H1 (cell line): ENCODE results near the gene AGBL4. TPM values are rescaled to one million over a fixed set of nuclear protein-coding genes. Genes with fewer than 3 reads are reported as not detected.

Source experiments
- CTCF ChIA-PET: fragments of 300-600 bp; sonication (Branson Sonifier 250); formaldehyde crosslinking; loops from one replicate; lab custom pipeline; 2021; ENCODE audit not compliant: partially characterized antibody; lab: Charles Lee
- POLR2A ChIA-PET: fragments of 300-600 bp; sonication (Branson Sonifier 250); formaldehyde crosslinking; loops from one replicate; lab custom pipeline; 2021; ENCODE audit warnings: inconsistent platforms; ENCODE audit not compliant: partially characterized antibody; lab: Charles Lee
- DNase-seq, 2 experiments: peaks; one replicate each; pipeline versions ENCODE4 v3.0.0 to v3.0.0-alpha.2; 2010 to 2022; ENCODE audit warnings: low spot score in 2 of 2, low read depth in 1 of 2, mixed read lengths in 1 of 2
- FAIRE-seq: peaks from 2 replicates; lab custom pipeline; 2011; peaks lifted over from hg19 to GRCh38; lab: Jason Lieb, UNC
- H2AFZ ChIP-seq: 2 replicates; pipeline ENCODE4 v1.8.1; 2012; ENCODE audit warnings: low read length, inconsistent platforms
- H2AK5ac ChIP-seq: 2 replicates; pipeline ENCODE4 v1.6.1; 2013; ENCODE audit warnings: low read depth, low read length
- H2BK120ac ChIP-seq: replicated peaks from 2 replicates; pipeline ENCODE3; 2013; ENCODE audit warnings: low read depth, low read length, inconsistent platforms
- H2BK12ac ChIP-seq: 2 replicates; pipeline ENCODE4 v1.6.1; 2013; ENCODE audit warnings: low read depth, low read length
- H2BK15ac ChIP-seq: 2 replicates; pipeline ENCODE4 v1.6.1; 2013; ENCODE audit warnings: low read length
- H2BK20ac ChIP-seq: 2 replicates; pipeline ENCODE4 v1.6.1; 2013; ENCODE audit warnings: low read length
- H2BK5ac ChIP-seq: 2 replicates; pipeline ENCODE4 v1.6.1; 2013; ENCODE audit warnings: low read depth, low read length
- H3K14ac ChIP-seq: 2 replicates; pipeline ENCODE4 v1.6.1; 2013; ENCODE audit warnings: inconsistent platforms; ENCODE audit not compliant: insufficient read length
- H3K18ac ChIP-seq: 2 replicates; pipeline ENCODE4 v1.6.1; 2013; ENCODE audit warnings: low read length; ENCODE audit errors: extremely low read depth
- H3K23ac ChIP-seq: 2 replicates; pipeline ENCODE4 v1.6.1; 2013; ENCODE audit warnings: inconsistent platforms; ENCODE audit not compliant: insufficient read length
- H3K23me2 ChIP-seq: 2 replicates; pipeline ENCODE4 v1.6.1; 2013; ENCODE audit warnings: low read depth, low read length
- H3K27ac ChIP-seq: 2 replicates; pipeline ENCODE4 v1.6.1; 2011; ENCODE audit warnings: low read depth, low read length, inconsistent platforms
- H3K27me3 ChIP-seq, 4 experiments: replicated peaks in 1 of 4; 1 replicate in 1 of 4; 2 replicates in 3 of 4; pipeline versions ENCODE4 v1.6.1 to v1.8.1; 2011 to 2013; ENCODE audit warnings: low read length in 3 of 4, mild to moderate bottlenecking in 3 of 4, inconsistent platforms in 2 of 4, mixed read lengths in 2 of 4, moderate library complexity in 1 of 4; ENCODE audit not compliant: control insufficient read depth in 3 of 4, insufficient read depth in 3 of 4; ENCODE audit errors: extremely low read depth in 1 of 4
- H3K36me3 ChIP-seq, 4 experiments: 2 replicates each; pipeline versions ENCODE4 v1.6.1 to v1.8.1; 2011 to 2013; ENCODE audit warnings: mild to moderate bottlenecking in 4 of 4, low read length in 3 of 4, moderate library complexity in 2 of 4, control low read depth in 1 of 4, inconsistent platforms in 1 of 4; ENCODE audit not compliant: insufficient read depth in 4 of 4, control insufficient read depth in 2 of 4
- H3K4ac ChIP-seq: replicated peaks from 2 replicates; pipeline ENCODE3; 2013; ENCODE audit warnings: low read length, low read depth, mixed read lengths, inconsistent platforms; ENCODE audit not compliant: insufficient read length
- H3K4me1 ChIP-seq, 4 experiments: replicated peaks in 1 of 4; 1 replicate in 1 of 4; 2 replicates in 3 of 4; pipeline versions ENCODE4 v1.6.1 to v1.8.1; 2011 to 2013; ENCODE audit warnings: low read length in 3 of 4, inconsistent platforms in 2 of 4, mixed read lengths in 1 of 4; ENCODE audit not compliant: insufficient read depth in 4 of 4, control insufficient read depth in 3 of 4
- H3K4me2 ChIP-seq, 2 experiments: 2 replicates each; pipeline versions ENCODE4 v1.6.1 to v1.8.1; 2011 to 2013; ENCODE audit warnings: low read depth in 2 of 2, low read length in 2 of 2, control low read depth in 1 of 2, inconsistent platforms in 1 of 2, mild to moderate bottlenecking in 1 of 2; ENCODE audit not compliant: insufficient read depth in 1 of 2
- H3K4me3 ChIP-seq, 4 experiments: fragments of 200-600, 300-600 bp in 1 of 4; sonication (generic), shearing (Covaris generic), sonication (Bioruptor Twin) in 1 of 4; 2 replicates each; pipeline versions ENCODE4 v1.5.1 to v1.8.1; 2011 to 2016; ENCODE audit warnings: low read length in 4 of 4, low read depth in 3 of 4, control low read depth in 2 of 4, inconsistent platforms in 2 of 4, mild to moderate bottlenecking in 2 of 4, mixed read lengths in 1 of 4, moderate library complexity in 1 of 4; ENCODE audit not compliant: insufficient read depth in 2 of 4; ENCODE audit errors: extremely low read depth in 1 of 4
- H3K56ac ChIP-seq: replicated peaks from 2 replicates; pipeline ENCODE3; 2013; ENCODE audit warnings: low read depth, mild to moderate bottlenecking, mixed read lengths, low read length, inconsistent platforms; ENCODE audit not compliant: insufficient read length
- H3K79me1 ChIP-seq: 2 replicates; pipeline ENCODE4 v1.6.1; 2013; ENCODE audit warnings: low read depth, low read length, control low read depth
- H3K79me2 ChIP-seq, 2 experiments: 2 replicates each; pipeline versions ENCODE4 v1.6.1 to v1.8.1; 2012 to 2013; ENCODE audit warnings: low read length in 2 of 2, mild to moderate bottlenecking in 2 of 2, inconsistent platforms in 1 of 2; ENCODE audit not compliant: insufficient read depth in 2 of 2, control insufficient read depth in 1 of 2
- H3K9ac ChIP-seq, 4 experiments: replicated peaks in 1 of 4; 1 replicate in 1 of 4; 2 replicates in 3 of 4; pipeline versions ENCODE4 v1.6.1 to v1.8.1; 2011 to 2013; ENCODE audit warnings: low read depth in 3 of 4, low read length in 3 of 4, control low read depth in 2 of 4, mild to moderate bottlenecking in 2 of 4, moderate library complexity in 2 of 4, inconsistent platforms in 1 of 4; ENCODE audit errors: extremely low read depth in 1 of 4
- H3K9me3 ChIP-seq, 2 experiments: 2 replicates each; pipeline versions ENCODE4 v1.6.1 to v1.8.1; 2012 to 2013; ENCODE audit warnings: mild to moderate bottlenecking in 2 of 2, moderate library complexity in 2 of 2, control low read depth in 1 of 2, inconsistent platforms in 1 of 2, low read depth in 1 of 2, low read length in 1 of 2, mixed read lengths in 1 of 2; ENCODE audit not compliant: insufficient read depth in 2 of 2
- H4K20me1 ChIP-seq, 2 experiments: replicated peaks in 1 of 2; 2 replicates each; pipeline versions ENCODE3 to v1.8.1; 2011 to 2013; ENCODE audit warnings: inconsistent platforms in 2 of 2, low read length in 2 of 2, mild to moderate bottlenecking in 1 of 2; ENCODE audit not compliant: insufficient read depth in 2 of 2, control insufficient read depth in 1 of 2
- H4K5ac ChIP-seq: 2 replicates; pipeline ENCODE4 v1.6.1; 2013; ENCODE audit warnings: low read length, low read depth, mixed read lengths, inconsistent platforms; ENCODE audit not compliant: insufficient read length
- H4K8ac ChIP-seq: 2 replicates; pipeline ENCODE4 v1.8.0; 2013; ENCODE audit warnings: mild to moderate bottlenecking, moderate library complexity, low read length, inconsistent platforms; ENCODE audit not compliant: insufficient read depth; ENCODE audit errors: extremely low read depth
- H4K91ac ChIP-seq: replicated peaks from 2 replicates; pipeline ENCODE3; 2013; ENCODE audit warnings: low read length, mixed read lengths, inconsistent platforms; ENCODE audit not compliant: insufficient read length
- CBX5 ChIP-seq: fragments of 300-800, 300-1000 bp; sonication (generic); IDR thresholded peaks from 2 replicates; pipeline ENCODE4 v1.7.1; 2016; ENCODE audit warnings: antibody characterized with exemption, low read length, low read depth
- CEBPB ChIP-seq: IDR thresholded peaks from 2 replicates; pipeline ENCODE4 v1.6.1; 2012; ENCODE audit warnings: low read depth, low read length
- HDAC2 ChIP-seq, 2 experiments: fragments of 300-600 bp in 1 of 2; sonication (generic) in 1 of 2; IDR thresholded peaks; 2 replicates each; pipeline ENCODE4 v1.6.1; 2011 to 2012; ENCODE audit warnings: low read depth in 2 of 2, low read length in 2 of 2, mild to moderate bottlenecking in 2 of 2, moderate library complexity in 2 of 2, borderline replicate concordance in 1 of 2, inconsistent platforms in 1 of 2
- HDAC6 ChIP-seq: IDR thresholded peaks from one replicate; pipeline ENCODE4 v1.7.1; 2012; ENCODE audit warnings: low read depth, mild to moderate bottlenecking, inconsistent platforms, low read length, moderate library complexity
- KDM1A ChIP-seq: fragments of 200-600, 300-600 bp; sonication (generic); IDR thresholded peaks from 2 replicates; pipeline ENCODE4 v1.7.1; 2016; ENCODE audit warnings: mild to moderate bottlenecking, low read length, borderline replicate concordance
- KDM4A ChIP-seq: IDR thresholded peaks from one replicate; pipeline ENCODE4 v1.7.1; 2012; ENCODE audit warnings: low read depth, mild to moderate bottlenecking, moderate library complexity, low read length, inconsistent platforms; ENCODE audit not compliant: severe bottlenecking
- NANOG ChIP-seq: IDR thresholded peaks from 2 replicates; pipeline ENCODE4 v1.6.1; 2011; ENCODE audit warnings: low read length, low read depth, mild to moderate bottlenecking, inconsistent platforms; ENCODE audit not compliant: insufficient read depth, poor library complexity, severe bottlenecking
- RAD21 ChIP-seq, 2 experiments: IDR thresholded peaks in 1 of 2; conservative IDR thresholded peaks in 1 of 2; 2 replicates each; pipeline ENCODE4 v1.6.1; 2011; ENCODE audit warnings: low read depth in 2 of 2, low read length in 2 of 2, improper control_type of control experiment in 1 of 2, inconsistent platforms in 1 of 2, mild to moderate bottlenecking in 1 of 2, moderate library complexity in 1 of 2
- SRF ChIP-seq: IDR thresholded peaks from 2 replicates; pipeline ENCODE4 v1.6.1; 2011; ENCODE audit warnings: mild to moderate bottlenecking, low read depth, low read length, moderate library complexity
- SUZ12 ChIP-seq: fragments of 200-600 bp; sonication (generic); IDR thresholded peaks from 2 replicates; pipeline ENCODE4 v1.6.1; 2012; ENCODE audit warnings: mild to moderate bottlenecking, inconsistent platforms, low read length, moderate library complexity, mixed read lengths
- WGBS, 2 experiments: shearing (Covaris generic) in 1 of 2; methylation state at CpG; one replicate each; pipeline versions ENCODE4 v1.1.6 to v1.1.7; 2013 to 2015; ENCODE audit warnings: low lambda C conversion rate in 2 of 2, mixed read lengths in 2 of 2, inconsistent platforms in 1 of 2, low coverage in 1 of 2, missing lambda C conversion rate in 1 of 2; ENCODE audit not compliant: insufficient replicate concordance in 2 of 2, insufficient coverage in 1 of 2, insufficient read length in 1 of 2; ENCODE audit errors: extremely low coverage in 1 of 2, missing lambda C conversion rate in 1 of 2; 5-methylcytosine and 5-hydroxymethylcytosine counted together
- polyA plus RNA-seq, 7 experiments: library from polyadenylated mRNA; depleted of rRNA in 3 of 7; stranded (reverse) in 5 of 7; unstranded in 2 of 7; fragments of >200 nt in 5 of 7; fragments of 200-250 nt in 2 of 7; gene quantifications; 1 replicate in 5 of 7; 2 replicates in 1 of 7; 4 replicates in 1 of 7; pipeline versions ENCODE4 v1.2.1 to v1.2.3, GENCODE V29; 2011 to 2013; ENCODE audit warnings: missing spikeins in 2 of 7, mixed read lengths in 2 of 7
- total RNA-seq: library from RNA; stranded (reverse); fragmentation: NEBNext Ultra II Directional; extraction: Animal tissue kit (Norgen Biotek cat#: 25700); gene quantifications from 2 replicates; pipeline ENCODE4 v1.2.1, GENCODE V29; 2021

AGBL4 gene
- total and polyA plus RNA-seq, 2 of the 8 experiments (the other 6 are each of a cell fraction or from before 2014, with no cell fraction given) = 0.41 to 0.45 TPM

- Histone ChIP-seq H3K4me3 (no peak overlapping the region), H3K18ac (no peak overlapping the region), H2BK15ac (no peak overlapping the region), H3K56ac (no peak overlapping the region), H3K14ac (no peak overlapping the region), H3K9me3 (no peaks in the 10 kb centered on the region), H4K5ac (no peak overlapping the region), H4K91ac (peak overlapping the region; percentile 58), H2BK120ac (no peak overlapping the region), H3K79me1 (no peaks in the 10 kb centered on the region), H4K20me1 (no peaks in the 10 kb centered on the region), H3K27ac (no peak overlapping the region), H3K4ac (no peak overlapping the region), H2BK5ac (peak overlapping the region; percentile 81; the same call in 1 of the 2 replicates), H3K23ac (no peak overlapping the region), H3K79me2 (no peaks in the 10 kb centered on the region), H3K9ac (no peak overlapping the region), H3K23me2 (no peaks in the 10 kb centered on the region), H4K8ac (no peak overlapping the region; the same call in 1 of the 2 replicates), H2AK5ac (no peak overlapping the region), H3K36me3 (no peaks in the 10 kb centered on the region), H2BK12ac (0 out of 2 replicates have a peak overlapping the region, but pooled peaks have one; percentile 76), H2AFZ (0 out of 2 replicates have a peak overlapping the region, but pooled peaks have one; percentile 51), H3K4me1 (peaks cover 0 to 18% (median 8%) of the 10 kb centered on the region in 4 experiments; a peak in 5 of 7 replicates), H2BK20ac (peak overlapping the region; percentile 75; the same call in 1 of the 2 replicates), H3K27me3 (no peaks in the 10 kb centered on the region), H3K4me2 (no peak overlapping the region)
- no peak for FAIRE-seq
- 62% methylated on average over 12 of the region's 12 CpGs; no CpG with 5 or more reads in 1 of the 2 experiments for WGBS, 2 experiments
- no peak for DNase-seq
- ChIA-PET POLR2A (no interaction called here), CTCF (interaction anchor here (1.1 to 5.2 kb wide), 8 partner anchors 10 to 1848 kb away, joined by 3 to 76 read pairs (median 8); no protein-coding TSS in a partner anchor)
- no peak for TF ChIP-seq CBX5
- no peak for TF ChIP-seq HDAC6
- TF ChIP-seq CEBPB = no peak
- no peak for TF ChIP-seq KDM1A
- TF ChIP-seq NANOG = no peak
- TF ChIP-seq SRF = no peak
- no peak for TF ChIP-seq SUZ12
- no peak for TF ChIP-seq HDAC2 (IDR thresholded peaks at IDR 0.05; ENCODE audit: borderline replicate concordance in 1 of 2, low read depth in 2 of 2, low read length in 2 of 2)
- TF ChIP-seq RAD21 (IDR thresholded peaks at IDR 0.05 in 1 of 2, conservative IDR thresholded peaks at IDR 0.05 in 1 of 2; ENCODE audit: low read depth in 2 of 2, low read length in 2 of 2) = no peak
- TF ChIP-seq KDM4A = no peak
Measured at GRCh38 chr1:48500541-48501450, 1523.0 kb downstream of the AGBL4 start.
